Measurements from ENCODE around the gene ZNF189.

ZNF189 gene

GRCh38 chr9:101398068-101398929 lies at the start of gene ZNF189, which contains the start of gene MRPL50:
Gene ZNF189 (plus strand): TSS chr9:101398851. CDS start chr9:101399157, 306 bp downstream.
Gene MRPL50 (minus strand): TSS chr9:101398618. CDS start chr9:101398592, 26 bp downstream.
- DNase-seq (ENCODE audit: low read depth), result peak; percentile 97

DNA sequence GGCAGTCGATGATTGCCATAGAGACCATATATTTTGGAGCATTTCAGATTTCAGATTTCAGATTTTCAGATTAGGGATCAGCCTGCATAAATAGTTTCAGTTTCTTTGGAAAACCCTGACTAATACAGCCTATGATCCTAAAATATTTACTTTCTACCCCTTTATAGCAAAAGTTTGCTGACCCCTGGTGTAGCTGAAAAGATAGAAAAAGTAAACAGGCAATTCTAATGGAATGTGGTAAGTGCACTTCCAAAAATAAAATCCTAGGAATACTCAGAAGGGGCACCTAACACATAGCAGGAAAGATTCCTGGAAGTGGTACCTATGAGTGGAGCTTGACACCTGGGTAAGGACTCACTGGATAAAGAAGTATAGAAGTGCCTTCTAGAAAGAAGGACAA lies 48.4 kb upstream of the ZNF189 start:
- no peak for DNase-seq (ENCODE audit: low read depth)

- DNase-seq (ENCODE audit: low read depth), result no peak
Measured at GRCh38 chr9:101352892-101353463, 45.7 kb upstream of the ZNF189 start.

GRCh38 chr9:101353683-101354082 lies 45.0 kb upstream of the ZNF189 start:
- no peak for DNase-seq (ENCODE audit: low read depth)

- DNase-seq (ENCODE audit: low read depth), result no peak
Measured at GRCh38 chr9:101354143-101354764, 44.4 kb upstream of the ZNF189 start.

- DNase-seq (ENCODE audit: low read depth), result no peak
Measured at GRCh38 chr9:101354765-101355708, 43.6 kb upstream of the ZNF189 start.

GRCh38 chr9:101356619-101357018 lies 42.0 kb upstream of the ZNF189 start:
- DNase-seq (ENCODE audit: low read depth), result no peak

- no peak for DNase-seq (ENCODE audit: low read depth)
Measured at GRCh38 chr9:101359679-101360078, 39.0 kb upstream of the ZNF189 start.

GRCh38 chr9:101360647-101361046 lies 38.0 kb upstream of the ZNF189 start:
- DNase-seq (ENCODE audit: low read depth), result no peak

DNA sequence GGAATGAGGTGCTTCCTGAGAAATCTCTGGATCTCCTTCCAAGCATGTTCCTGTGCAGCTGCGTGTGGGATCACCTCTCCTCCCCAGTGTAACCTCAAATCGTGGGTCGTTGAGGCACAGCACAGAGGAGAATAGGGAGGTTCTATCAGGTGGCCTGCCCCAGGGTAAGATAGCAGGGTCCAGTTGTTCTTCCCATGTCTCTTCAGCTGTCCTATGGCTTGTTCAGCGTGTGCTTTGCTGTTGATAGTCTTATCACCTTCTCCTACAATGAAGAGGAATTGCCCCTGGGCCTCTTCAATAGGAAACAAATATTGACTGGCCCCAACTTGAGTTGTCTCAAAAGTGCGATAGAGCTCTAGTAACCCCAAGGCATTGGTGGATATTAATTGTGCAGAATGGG lies 36.2 kb upstream of the ZNF189 start:
- no peak for DNase-seq (ENCODE audit: low read depth)

DNA sequence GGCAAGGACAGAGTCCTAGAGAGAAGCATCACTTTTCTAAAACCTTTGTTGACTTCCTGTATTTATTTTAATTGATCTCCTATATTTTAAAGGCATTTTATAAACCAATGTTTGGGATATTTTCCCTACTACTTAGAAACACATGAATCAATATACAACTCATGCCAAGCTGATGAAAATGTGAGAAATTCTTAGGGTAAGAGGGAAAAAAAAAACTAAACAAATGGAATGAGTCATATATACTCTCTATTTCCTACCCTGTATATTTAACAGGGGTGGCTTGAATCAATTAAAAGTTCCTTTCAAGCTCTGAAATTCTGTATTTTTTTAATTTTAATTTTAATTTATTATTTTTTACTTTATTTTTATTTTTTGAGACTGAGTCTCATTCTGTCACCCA lies 33.5 kb upstream of the ZNF189 start:
- no peak for DNase-seq (ENCODE audit: low read depth)

DNA sequence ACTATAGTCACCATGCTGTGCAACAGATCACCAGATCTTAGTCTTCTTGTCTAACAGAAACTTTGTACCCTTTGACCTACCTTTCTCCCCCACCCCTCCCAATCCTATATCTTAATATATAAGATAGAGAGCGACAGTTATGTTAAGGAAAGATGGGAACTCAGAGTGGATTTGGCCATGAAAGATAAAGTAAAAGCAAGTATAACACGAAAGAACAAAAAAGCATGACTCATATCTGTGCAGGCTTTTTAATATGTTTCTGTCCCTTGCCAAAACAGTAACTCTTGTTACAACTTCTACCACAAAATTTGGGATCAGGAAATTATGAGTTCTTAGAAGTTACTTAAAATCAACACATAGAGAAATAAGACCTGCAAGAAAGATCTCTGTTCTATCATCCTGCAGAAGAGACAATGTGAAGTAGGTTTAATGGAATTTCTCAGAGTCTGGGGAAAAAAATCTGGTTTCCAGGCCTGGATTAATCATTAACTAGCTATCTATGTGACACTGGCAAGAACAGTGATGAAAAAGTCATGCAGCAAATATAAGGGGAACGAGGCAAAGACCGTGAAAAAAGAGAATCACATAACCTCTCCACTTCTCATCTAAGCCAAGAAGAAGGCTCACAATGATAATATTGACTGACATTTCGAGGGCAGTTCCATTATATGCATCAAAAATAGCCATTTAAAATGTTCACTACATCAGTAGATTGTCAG lies 32.5 kb upstream of the ZNF189 start:
- DNase-seq (ENCODE audit: low read depth), result no peak

DNA sequence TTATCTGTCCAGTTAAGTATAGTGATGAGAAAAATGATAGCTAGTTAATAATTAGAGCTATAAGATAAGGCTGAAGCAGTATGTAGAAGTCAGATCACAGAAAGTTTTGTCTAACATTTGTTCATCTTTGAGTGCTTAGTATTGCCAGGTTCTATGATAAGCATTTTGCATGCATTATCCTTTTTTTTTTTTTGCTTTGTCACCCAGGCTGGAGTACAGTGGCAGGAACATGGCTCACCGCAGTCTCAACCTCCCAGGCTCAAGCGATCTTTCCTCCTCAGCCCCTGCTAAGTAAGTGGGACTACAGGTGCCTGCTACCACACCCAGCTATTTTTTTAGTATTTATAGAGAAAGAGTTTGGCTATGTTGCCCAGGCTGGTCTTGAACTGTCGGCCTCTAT lies 31.3 kb upstream of the ZNF189 start:
- no peak for DNase-seq (ENCODE audit: low read depth)

GRCh38 chr9:101369286-101369685 lies 29.4 kb upstream of the ZNF189 start:
- DNase-seq (ENCODE audit: low read depth), result no peak

GRCh38 chr9:101369884-101370531 lies 28.6 kb upstream of the ZNF189 start:
- DNase-seq (ENCODE audit: low read depth), result no peak

DNA sequence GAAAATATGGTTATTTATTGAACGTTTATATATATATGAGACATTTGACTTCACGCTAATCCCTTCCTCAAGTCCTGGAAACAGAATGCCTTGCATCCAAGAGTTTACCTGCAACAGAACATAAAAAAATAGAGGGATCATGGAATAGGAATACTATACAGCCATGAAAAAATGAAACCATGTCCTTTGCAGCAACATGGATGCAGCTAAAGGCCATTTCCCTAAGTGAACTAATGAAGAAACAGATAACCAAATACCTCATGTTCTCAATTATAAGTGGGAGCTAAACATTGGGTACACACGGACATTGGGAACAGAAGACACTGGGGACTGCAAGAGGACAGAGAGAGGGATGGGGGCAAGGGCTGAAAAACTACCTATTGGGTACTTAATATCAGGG lies 26.8 kb upstream of the ZNF189 start:
- no peak for DNase-seq (ENCODE audit: low read depth)

- DNase-seq (ENCODE audit: low read depth), result no peak
Measured at GRCh38 chr9:101372327-101373118, 26.1 kb upstream of the ZNF189 start.

DNA sequence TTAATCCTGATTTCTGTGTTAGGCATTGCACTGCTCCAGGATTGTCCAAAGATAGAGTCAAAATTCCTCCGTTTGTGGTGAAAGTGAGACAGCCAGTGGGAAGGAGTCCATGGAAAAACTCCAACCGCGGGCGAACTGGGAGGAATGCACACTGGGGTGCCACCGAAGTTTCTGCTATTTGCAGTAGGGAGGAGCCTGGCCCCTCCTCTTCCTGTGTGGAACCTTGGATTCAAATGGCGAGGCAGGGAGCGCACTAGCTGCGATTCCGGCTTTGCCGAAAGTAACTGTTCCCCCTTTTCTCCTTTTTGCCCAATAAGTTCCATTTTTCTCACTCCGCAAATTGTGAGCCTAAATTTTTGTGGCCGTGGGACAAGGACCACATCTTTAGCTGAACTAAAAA lies 23.1 kb upstream of the ZNF189 start:
- DNase-seq (ENCODE audit: low read depth), result no peak

DNA sequence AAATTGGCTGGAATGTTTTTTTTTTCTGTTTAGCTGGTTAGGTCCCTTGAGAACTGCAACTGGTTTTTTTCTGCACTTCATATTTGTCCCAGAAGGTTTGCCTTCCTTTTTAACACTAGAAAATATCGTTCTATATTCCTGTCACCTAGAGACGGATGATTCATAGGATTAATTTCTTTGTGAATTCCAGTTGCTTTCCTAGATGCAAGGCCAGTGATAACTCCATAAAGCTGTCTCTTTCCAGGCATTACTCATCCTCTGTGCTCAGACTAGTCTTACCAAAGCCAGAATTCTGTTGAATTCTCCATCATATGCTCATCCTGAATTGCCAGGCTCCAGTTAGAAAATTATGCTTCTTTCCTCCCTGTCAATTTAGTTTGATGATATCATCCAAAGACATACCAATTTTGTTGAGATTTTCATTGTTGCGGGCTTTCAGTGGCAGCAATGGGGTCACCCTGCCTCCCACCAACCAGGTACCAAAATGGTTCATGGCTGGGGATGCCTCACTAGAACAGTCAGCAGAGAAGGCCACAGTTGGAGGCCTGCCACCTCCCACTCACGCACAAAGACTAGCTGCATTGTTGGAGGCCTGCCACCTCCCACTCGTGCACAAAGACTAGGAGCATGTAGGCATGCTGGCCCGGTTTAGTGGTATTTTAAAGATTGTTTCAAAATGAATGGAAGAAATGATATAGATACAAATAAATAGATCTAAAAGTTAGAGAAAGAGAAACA lies 22.4 kb upstream of the ZNF189 start:
- DNase-seq (ENCODE audit: low read depth), result peak; percentile 91

Measured in GM04503 (cell line).